Spleen (tissue), 7 donors: ENCODE data around the gene B3GALNT1.
"Not testable (repeated sequence)": the region's sequence is repeated elsewhere in the genome, so short reads cannot be mapped to it uniquely, and the experiment has no call there.

Source experiments
- CTCF ChIP-seq, 11 experiments: fragments of 200-600 bp in 7 of 11; fragments of 450-650 bp in 4 of 11; sonication (generic) in 4 of 11; IDR thresholded peaks in 8 of 11; conservative IDR thresholded peaks in 3 of 11; 1 replicate in 7 of 11; 2 replicates in 4 of 11; pipeline versions ENCODE4 v1.4.0 to v1.8.0; 2016 to 2021; ENCODE audit warnings: antibody characterized with exemption in 11 of 11, inconsistent platforms in 4 of 11, mild to moderate bottlenecking in 1 of 11
- POLR2A ChIP-seq, 3 donors: fragments of 450-650 bp; IDR thresholded peaks; one replicate each; pipeline ENCODE4 v1.5.1; 2017; ENCODE audit warnings: antibody characterized with exemption in 3 of 3, mild to moderate bottlenecking in 1 of 3
- donor health status: DM: no; HTN: no; CAD: no; lungs with moderate emphysema.
- donor health status: DM: no; HTN: no; CAD: no.
- donor health status: DM: no; HTN: no; CAD: no.

GRCh38 chr3:161034913-161035550, 70.1 kb downstream of the B3GALNT1 start:
- TF ChIP-seq CTCF (IDR thresholded peaks at IDR 0.05 in 8 of 11, conservative IDR thresholded peaks at IDR 0.05 in 3 of 11); POLR2A (IDR thresholded peaks at IDR 0.05): not testable (repeated sequence)
